Adrenal gland (tissue), 19 donors: Measurements from ENCODE around the gene ATG14. TPM values are rescaled to one million over a fixed set of nuclear protein-coding genes. Genes with fewer than 3 reads are reported as not detected.
"Not testable (repeated sequence)": the region's sequence is repeated elsewhere in the genome, so short reads cannot be mapped to it uniquely, and the experiment has no call there.

Experiments used
- DNase-seq, 7 donors: peaks; one replicate each; pipeline ENCODE4 v3.0.0-alpha.2; 2019 to 2020
- H3K27ac ChIP-seq, 5 donors: fragments of 200-600 bp; sonication (generic) in 4 of 5; 1 replicate in 3 of 5; 2 replicates in 2 of 5; pipeline versions ENCODE4 v1.5.1 to v1.8.0; 2016 to 2020; ENCODE audit warnings: mild to moderate bottlenecking in 1 of 5
- H3K27me3 ChIP-seq: fragments of 200-600 bp; 2 replicates; pipeline ENCODE4 v1.8.0; 2021
- H3K36me3 ChIP-seq, 2 donors: fragments of 200-600 bp; replicated peaks in 1 of 2; 1 replicate in 1 of 2; 2 replicates in 1 of 2; pipeline versions ENCODE4 v1.5.1 to v1.8.0; 2018 to 2022
- H3K4me1 ChIP-seq, 2 donors: fragments of 200-600 bp; replicated peaks in 1 of 2; 1 replicate in 1 of 2; 2 replicates in 1 of 2; pipeline versions ENCODE4 v1.5.1 to v1.8.0; 2018 to 2021
- H3K4me3 ChIP-seq, 4 donors: fragments of 200-600 bp; sonication (generic) in 3 of 4; one replicate each; pipeline ENCODE4 v1.5.1; 2016 to 2018
- H3K9me3 ChIP-seq, 3 donors: fragments of 200-600 bp; sonication (generic) in 1 of 3; replicated peaks in 1 of 3; 1 replicate in 2 of 3; 2 replicates in 1 of 3; pipeline versions ENCODE4 v1.5.1 to v1.8.0; 2016 to 2021
- POLR2A ChIP-seq, 2 donors: fragments of 450-650 bp; IDR thresholded peaks; one replicate each; pipeline ENCODE4 v1.6.1; 2017; ENCODE audit warnings: antibody characterized with exemption in 2 of 2, mild to moderate bottlenecking in 2 of 2, moderate library complexity in 1 of 2
- WGBS, 4 donors: extraction: QIAGEN DNeasy Blood & Tissue Kit in 2 of 4; methylation state at CpG; one replicate each; pipeline versions ENCODE4 v1.1.5 to v1.1.7; 2013 to 2017; 5-methylcytosine and 5-hydroxymethylcytosine counted together
- intact Hi-C, 2 donors: fragments of 100-400 bp; cut with DNase I; formaldehyde crosslinking; loops; one replicate each; pipeline versions ENCODE4 v1.14.1 to v1.15.0; 2022 to 2023
- long read RNA-seq, 10 donors: library from polyadenylated mRNA in 3 of 10; unstranded in 2 of 10; stranded (forward) in 1 of 10; transcript quantifications; one replicate each; pipeline ENCODE4 v2.0.0 and lab custom pipeline, GENCODE V29; 2021 to 2026
- polyA plus RNA-seq, 3 donors: library from polyadenylated mRNA; stranded (reverse); fragments of 200-250 nt in 2 of 3; fragments of 350-450 nt in 1 of 3; fragmentation: Illumina TruSeq in 1 of 3; extraction: RNeasy Lipid Tissue Mini Kit (QIAGEN cat#74804) in 1 of 3; gene quantifications; one replicate each; pipeline ENCODE4 v1.2.3, GENCODE V29; 2013 to 2014
- total RNA-seq, 9 donors: library from RNA; depleted of rRNA in 4 of 9; stranded (reverse); fragments of >200 nt in 4 of 9; fragments of 120-200 nt in 1 of 9; fragmentation: NEBNext Ultra II Directional in 1 of 9; extraction: Animal tissue kit (Norgen Biotek cat#: 25700) in 1 of 9; gene quantifications; one replicate each; pipeline versions ENCODE4 v1.1.0 to v1.2.4, GENCODE V29; 2013 to 2023
- TF ChIP-seq, protein P1 (sequence below), 6 experiments: fragments of 450-650 bp in 4 of 6; fragments of 200-600 bp in 2 of 6; sonication (generic) in 1 of 6; IDR thresholded peaks; 1 replicate in 5 of 6; 2 replicates in 1 of 6; pipeline versions ENCODE4 v1.5.1 to v1.8.0; 2016 to 2021; ENCODE audit warnings: antibody characterized with exemption in 6 of 6, mild to moderate bottlenecking in 2 of 6, moderate library complexity in 1 of 6
- donor health status: healthy with polysubstance abuse.
- donor health status: Bipolar disorder and iron deficiency.
- donor health status: DM: yes; HTN: yes; CAD: no.
- donor health status: DM: no; HTN: no; CAD: no.
- donor health status: DM: no; HTN: no; CAD: no.
- donor health status: DM: yes; HTN: yes; CAD: no.

ATG14 gene, protein sequence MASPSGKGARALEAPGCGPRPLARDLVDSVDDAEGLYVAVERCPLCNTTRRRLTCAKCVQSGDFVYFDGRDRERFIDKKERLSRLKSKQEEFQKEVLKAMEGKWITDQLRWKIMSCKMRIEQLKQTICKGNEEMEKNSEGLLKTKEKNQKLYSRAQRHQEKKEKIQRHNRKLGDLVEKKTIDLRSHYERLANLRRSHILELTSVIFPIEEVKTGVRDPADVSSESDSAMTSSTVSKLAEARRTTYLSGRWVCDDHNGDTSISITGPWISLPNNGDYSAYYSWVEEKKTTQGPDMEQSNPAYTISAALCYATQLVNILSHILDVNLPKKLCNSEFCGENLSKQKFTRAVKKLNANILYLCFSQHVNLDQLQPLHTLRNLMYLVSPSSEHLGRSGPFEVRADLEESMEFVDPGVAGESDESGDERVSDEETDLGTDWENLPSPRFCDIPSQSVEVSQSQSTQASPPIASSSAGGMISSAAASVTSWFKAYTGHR
- total RNA-seq = 10 to 100 TPM in 6 of 9 donors, 1 to 10 TPM in 3; 5.1 to 20.9 (median 12.8) TPM
- 10 to 100 TPM in 2 of 3 donors, 1 to 10 TPM in 1; 7.0 to 21.7 (median 10.2) TPM for polyA plus RNA-seq
- long read RNA-seq, donor 1, full-length matches to known transcripts = 2 of 2 reads
- long read RNA-seq, donor 1, partial matches to known transcripts = 0 of 2 reads
- long read RNA-seq, donor 1, other reads (novel, unspliced or antisense) = 0 of 2 reads
- long read RNA-seq, donor 2, full-length matches to known transcripts = 2 of 24 reads
- long read RNA-seq, donor 2, partial matches to known transcripts = 22 of 24 reads
- long read RNA-seq, donor 2, other reads (novel, unspliced or antisense) = 0 of 24 reads
- long read RNA-seq, donor 3 = 0 reads
- long read RNA-seq, donor 4, full-length matches to known transcripts = 2 of 7 reads
- long read RNA-seq, donor 4, partial matches to known transcripts = 4 of 7 reads
- long read RNA-seq, donor 4, other reads (novel, unspliced or antisense) = 1 of 7 reads
- long read RNA-seq, donor 5, full-length matches to known transcripts = 5 of 8 reads
- long read RNA-seq, donor 5, partial matches to known transcripts = 1 of 8 reads
- long read RNA-seq, donor 5, other reads (novel, unspliced or antisense) = 2 of 8 reads
- long read RNA-seq, donor 6, partial matches to known transcripts = 6 of 6 reads
- long read RNA-seq, donor 6, other reads (novel, unspliced or antisense) = 0 of 6 reads
- long read RNA-seq, donor 7 = 0 reads
- long read RNA-seq, donor 8, full-length matches to known transcripts = 3 of 3 reads
- long read RNA-seq, donor 8, partial matches to known transcripts = 0 of 3 reads
- long read RNA-seq, donor 8, other reads (novel, unspliced or antisense) = 0 of 3 reads
- long read RNA-seq, donor 9 = 0 reads
- long read RNA-seq, donor 10, full-length matches to known transcripts = 2 of 2 reads
- long read RNA-seq, donor 10, partial matches to known transcripts = 0 of 2 reads
- long read RNA-seq, donor 10, other reads (novel, unspliced or antisense) = 0 of 2 reads

DNA sequence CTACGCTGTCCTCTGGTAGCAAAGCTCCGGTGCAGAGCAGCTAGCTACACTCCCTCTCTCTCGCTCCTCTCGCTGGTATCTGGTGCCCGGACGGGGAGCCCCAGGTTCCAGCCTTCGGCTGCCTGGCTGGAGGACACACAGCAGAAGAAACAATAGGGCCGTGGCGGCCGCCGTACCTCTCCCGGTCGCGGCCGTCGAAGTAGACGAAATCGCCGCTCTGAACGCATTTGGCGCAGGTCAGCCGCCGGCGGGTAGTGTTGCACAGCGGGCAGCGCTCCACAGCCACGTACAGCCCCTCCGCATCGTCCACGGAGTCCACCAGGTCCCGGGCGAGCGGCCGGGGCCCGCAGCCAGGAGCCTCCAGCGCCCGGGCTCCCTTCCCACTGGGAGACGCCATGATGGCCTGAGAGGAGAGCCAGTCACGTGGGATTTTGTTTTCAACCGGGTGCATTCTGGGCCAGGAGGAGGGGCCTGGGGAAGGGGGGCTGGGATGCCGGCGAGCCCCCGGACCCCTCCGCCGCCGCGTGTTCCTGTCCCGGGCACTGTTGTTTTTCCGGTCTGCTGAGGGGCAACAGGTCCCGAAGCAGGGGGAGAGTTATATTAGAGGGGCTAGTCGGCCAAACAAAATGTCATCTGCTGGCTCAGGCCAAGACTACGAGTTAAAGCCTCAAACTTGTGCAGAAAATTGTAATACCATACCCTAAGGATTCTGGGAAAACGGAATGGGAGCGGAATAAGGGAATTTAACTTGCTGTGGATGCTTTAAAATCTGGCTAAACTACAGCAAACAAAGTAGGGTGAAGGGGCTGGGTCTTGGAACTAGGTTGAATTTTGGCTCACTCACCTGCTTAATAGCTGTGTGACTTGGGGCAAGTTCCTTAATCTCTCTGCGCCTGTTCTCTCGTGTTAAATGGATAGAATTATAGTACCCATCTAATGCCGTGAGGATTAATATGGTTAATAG, at the start of gene ATG14:
ATG14 (minus strand) TSS at position 405 of the 964 bp plus-strand sequence; CDS start at position 397, 8 bp downstream.
- 3 to 13% (median 4%) methylated on average over 10 to 57 of the region's 57 CpGs for WGBS, 4 donors
- peaks cover 5 to 29% of the 10 kb centered on the region in 2 donors for H3K4me1 ChIP-seq
- peak within 1 kb of the TSS; percentile 46 to 99 (median 65) for H3K4me3 ChIP-seq
- no peaks in the 10 kb centered on the region for H3K9me3 ChIP-seq
- no peaks in the 10 kb centered on the region for H3K36me3 ChIP-seq
- H3K27me3 ChIP-seq = no peaks in the 10 kb centered on the region
- peak; percentile 87 to 91 (median 88) for DNase-seq
- peak within 1 kb of the TSS in 4 of 5 donors; percentile 19 to 85 (median 80) for H3K27ac ChIP-seq
- intact Hi-C loops = no loop called here
- TF ChIP-seq POLR2A (IDR thresholded peaks at IDR 0.05) = peak; percentile 50 to 82
- TF ChIP-seq, protein P1, sequence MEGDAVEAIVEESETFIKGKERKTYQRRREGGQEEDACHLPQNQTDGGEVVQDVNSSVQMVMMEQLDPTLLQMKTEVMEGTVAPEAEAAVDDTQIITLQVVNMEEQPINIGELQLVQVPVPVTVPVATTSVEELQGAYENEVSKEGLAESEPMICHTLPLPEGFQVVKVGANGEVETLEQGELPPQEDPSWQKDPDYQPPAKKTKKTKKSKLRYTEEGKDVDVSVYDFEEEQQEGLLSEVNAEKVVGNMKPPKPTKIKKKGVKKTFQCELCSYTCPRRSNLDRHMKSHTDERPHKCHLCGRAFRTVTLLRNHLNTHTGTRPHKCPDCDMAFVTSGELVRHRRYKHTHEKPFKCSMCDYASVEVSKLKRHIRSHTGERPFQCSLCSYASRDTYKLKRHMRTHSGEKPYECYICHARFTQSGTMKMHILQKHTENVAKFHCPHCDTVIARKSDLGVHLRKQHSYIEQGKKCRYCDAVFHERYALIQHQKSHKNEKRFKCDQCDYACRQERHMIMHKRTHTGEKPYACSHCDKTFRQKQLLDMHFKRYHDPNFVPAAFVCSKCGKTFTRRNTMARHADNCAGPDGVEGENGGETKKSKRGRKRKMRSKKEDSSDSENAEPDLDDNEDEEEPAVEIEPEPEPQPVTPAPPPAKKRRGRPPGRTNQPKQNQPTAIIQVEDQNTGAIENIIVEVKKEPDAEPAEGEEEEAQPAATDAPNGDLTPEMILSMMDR (IDR thresholded peaks at IDR 0.05) = no peak

DNA sequence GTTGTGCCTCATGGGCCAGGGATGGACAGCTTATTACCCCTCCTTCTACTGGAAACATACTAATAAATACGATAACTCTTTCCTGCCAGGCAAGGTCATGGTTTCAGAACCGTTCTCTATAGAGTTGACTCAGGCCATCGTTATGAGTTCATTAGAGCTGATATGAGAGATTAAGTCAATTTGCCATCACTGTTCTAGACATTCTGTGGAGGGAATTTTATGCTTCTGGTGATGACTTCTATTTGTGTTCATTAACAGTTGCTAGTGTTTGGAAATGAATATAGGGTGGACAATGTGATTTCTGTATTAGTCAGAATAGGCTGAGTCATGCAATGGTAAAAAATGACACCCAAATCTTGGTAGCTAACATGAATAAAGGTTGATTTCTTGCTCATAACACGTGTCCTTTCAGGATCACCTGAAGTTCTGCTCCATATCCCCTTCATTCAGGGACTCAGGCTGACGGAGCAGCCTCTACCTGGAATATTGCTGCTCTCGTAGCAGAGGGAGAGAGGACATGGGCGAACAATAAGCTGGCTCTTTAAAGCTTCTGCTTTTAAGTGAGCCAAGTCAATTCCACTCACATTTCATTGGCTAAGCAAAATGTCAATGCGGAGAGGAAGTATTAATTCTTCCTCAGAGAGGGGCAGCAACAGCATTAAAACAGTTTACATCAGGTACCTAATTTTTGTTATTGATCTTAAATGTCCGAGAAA, 47.3 kb upstream of the ATG14 start:
- Histone ChIP-seq H3K4me1 (peaks cover 22 to 26% of the 10 kb centered on the region in 2 donors), H3K27me3 (no peaks in the 10 kb centered on the region), H3K9me3 (no peaks in the 10 kb centered on the region), H3K4me3 (no peak overlapping the region), H3K27ac (peak overlapping the region in 4 of 5 donors; percentile 26 to 68 (median 52)), H3K36me3 (no peaks in the 10 kb centered on the region)
- intact Hi-C loops = no loop called here
- DNase-seq = peak in 1 of 7 donors; percentile 46
- TF ChIP-seq, protein P1 (IDR thresholded peaks at IDR 0.05) = no peak
- no peak for TF ChIP-seq POLR2A (IDR thresholded peaks at IDR 0.05)
- WGBS, 4 donors = 39 to 50% (median 43%) methylated on average over 9 of the region's 9 CpGs

DNA sequence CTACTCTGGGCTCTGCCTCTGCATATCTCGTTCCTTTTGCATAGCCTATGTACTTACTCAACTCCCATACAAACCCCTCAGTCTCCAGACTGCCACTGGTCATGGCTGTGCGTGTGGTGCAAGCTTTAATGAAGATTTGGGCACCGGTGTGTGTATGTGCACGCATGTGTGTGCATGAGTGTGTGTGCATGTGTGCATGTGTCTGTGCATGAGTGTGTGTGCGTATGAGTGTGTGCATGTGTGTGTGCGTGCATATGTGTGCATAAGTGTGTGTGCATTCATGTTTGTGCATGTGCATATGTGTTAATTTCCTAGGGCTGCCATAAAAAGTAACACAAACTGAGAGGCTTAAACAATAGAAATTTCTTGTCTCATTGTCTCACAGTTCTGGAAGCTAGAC, 45.9 kb upstream of the ATG14 start:
- 75 to 94% (median 84%) methylated on average over 4 to 6 of the region's 6 CpGs for WGBS, 4 donors
- intact Hi-C loops = no loop called here

DNA sequence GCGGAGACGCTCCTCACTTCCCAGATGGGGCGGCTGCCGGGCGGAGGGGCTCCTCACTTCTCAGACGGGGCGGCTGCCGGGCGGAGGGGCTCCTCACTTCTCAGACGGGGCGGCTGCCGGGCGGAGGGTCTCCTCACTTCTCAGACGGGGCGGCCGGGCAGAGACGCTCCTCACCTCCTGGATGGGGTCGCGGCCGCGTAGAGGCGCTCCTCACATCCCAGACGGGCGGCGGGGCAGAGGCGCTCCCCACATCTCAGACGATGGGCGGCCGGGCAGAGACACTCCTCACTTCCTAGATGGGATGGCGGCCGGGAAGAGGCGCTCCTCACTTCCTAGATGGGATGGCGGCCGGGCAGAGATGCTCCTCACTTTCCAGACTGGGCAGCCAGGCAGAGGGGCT, 44.8 kb upstream of the ATG14 start:
- H3K4me3 ChIP-seq, H3K9me3 ChIP-seq, intact Hi-C loops, DNase-seq, H3K27me3 ChIP-seq, H3K36me3 ChIP-seq, H3K27ac ChIP-seq: not testable (repeated sequence)
- peaks cover 27 to 37% of the 10 kb centered on the region in 2 donors for H3K4me1 ChIP-seq
- WGBS, 4 donors = 91 to 95% methylated on average over 11 to 23 of the region's 34 CpGs; no CpG with 5 or more reads in 2 of the 4 donors

More for the DNA sequence above, 45.9 kb upstream of the ATG14 start:
- no peak for DNase-seq
- Histone ChIP-seq H3K4me3 (no peak overlapping the region), H3K27ac (no peak overlapping the region), H3K4me1 (peaks cover 27 to 32% of the 10 kb centered on the region in 2 donors), H3K36me3 (no peaks in the 10 kb centered on the region), H3K27me3 (no peaks in the 10 kb centered on the region), H3K9me3 (no peaks in the 10 kb centered on the region)
- TF ChIP-seq, protein P1 (IDR thresholded peaks at IDR 0.05) = no peak
- TF ChIP-seq POLR2A (IDR thresholded peaks at IDR 0.05) = no peak
